Measurements from ENCODE around the gene USP38. TPM values are rescaled to one million over a fixed set of nuclear protein-coding genes. Genes with fewer than 3 reads are reported as not detected.

The USP38 gene
- total and polyA plus RNA-seq, 2 donors (not counting 3 experiments of a cell fraction or from before 2014, with no cell fraction given): 7.5 to 17.0 TPM

DNA sequence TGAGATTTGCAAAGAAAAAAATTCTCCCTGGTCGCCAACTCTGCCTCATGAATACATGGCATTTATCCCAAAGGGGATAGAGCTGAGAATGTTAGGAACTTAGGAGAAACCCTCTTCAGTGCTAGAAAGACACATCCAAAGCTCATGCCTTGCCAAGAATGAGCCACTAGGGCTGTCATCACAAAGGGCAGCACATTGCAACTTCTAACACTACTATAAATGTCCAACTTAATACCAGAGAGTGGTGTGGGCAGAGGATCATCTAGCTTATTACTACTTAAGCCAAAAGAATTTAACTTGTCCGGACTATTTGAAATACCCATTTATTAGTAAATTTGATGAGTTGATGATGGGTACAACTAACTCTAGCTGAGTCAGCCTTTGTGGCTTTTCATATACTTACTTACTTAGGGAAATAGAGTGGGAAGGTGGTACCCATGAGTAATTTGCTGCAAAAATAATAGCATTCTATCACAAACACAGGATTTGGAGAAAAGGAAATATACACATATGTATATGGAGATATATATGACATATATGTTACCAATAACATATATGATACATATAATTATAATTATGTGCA is 85.6 kb downstream of the USP38 start:
- no TSS peak for BruUV-seq (replicated peaks)
- Histone ChIP-seq H2AFZ (ENCODE audit: low read depth, low read length) (no peak overlapping the region), H3K4me1 (ENCODE audit: control insufficient read depth, extremely low read depth, insufficient read depth, low read length) (no peaks in the 10 kb centered on the region), H3K79me2 (ENCODE audit: control insufficient read depth, insufficient read depth, low read length) (no peaks in the 10 kb centered on the region), H3K36me3 (ENCODE audit: control insufficient read depth in 2 of 2, extremely low read depth in 1 of 2, insufficient read depth in 2 of 2, low read length in 2 of 2) (no peaks in the 10 kb centered on the region), H3K4me2 (ENCODE audit: insufficient read depth, low read length) (no peak overlapping the region), H3K9ac (replicated peaks; ENCODE audit: extremely low read depth, insufficient read depth, low read length) (no peak overlapping the region), H3K4me3 (replicated peaks in 1 of 3; ENCODE audit: insufficient read depth in 1 of 3, low read depth in 1 of 3, low read length in 3 of 3) (no peak overlapping the region), H3K9me3 (replicated peaks; ENCODE audit: control insufficient read depth, insufficient read depth, low read length) (no peaks in the 10 kb centered on the region), H3K9me1 (replicated peaks; ENCODE audit: control insufficient read depth, extremely low read depth, insufficient read depth, low read length) (no peaks in the 10 kb centered on the region), H4K20me1 (replicated peaks; ENCODE audit: control insufficient read depth, extremely low read depth, insufficient read depth, low read length) (no peaks in the 10 kb centered on the region), H3K27ac (ENCODE audit: insufficient read depth, low read depth, low read length) (no peak overlapping the region), H3K27me3 (ENCODE audit: control insufficient read depth in 2 of 2, insufficient read depth in 2 of 2, low read length in 2 of 2) (no peaks in the 10 kb centered on the region)
- ChIA-PET POLR2A (no interaction called here), CTCF (interaction anchor here (0.5 kb wide), 1 partner anchor 680 kb away, joined by 3 read pairs; no protein-coding TSS in a partner anchor)
- dilution Hi-C loops (cut with MboI; ENCODE audit: extremely low pct_ligation_motif_present, low sequenced_read_pairs) (no loop called here), intact Hi-C loops (cut with micrococcal nuclease) (no loop called here)
- TF ChIP-seq GATA2 (IDR thresholded peaks at IDR 0.05; ENCODE audit: insufficient read depth, insufficient read length, low read depth, low read length) (no peak), MYC (IDR thresholded peaks at IDR 0.05; ENCODE audit: low read depth, low read length) (no peak), EZH2 (IDR thresholded peaks at IDR 0.05; ENCODE audit: borderline replicate concordance, low read depth, low read length, severe bottlenecking) (no peak), POLR2A (IDR thresholded peaks at IDR 0.05; ENCODE audit: low read depth, low read length) (no peak), FOS (IDR thresholded peaks at IDR 0.05; ENCODE audit: borderline replicate concordance, insufficient read depth, low read length) (no peak), JUN (IDR thresholded peaks at IDR 0.05; ENCODE audit: borderline replicate concordance, insufficient read depth, insufficient read length, low read depth) (no peak), POLR2AphosphoS5 (IDR thresholded peaks at IDR 0.05; ENCODE audit: insufficient read depth, low read depth, low read length) (no peak)
- TF ChIP-seq, protein P1, sequence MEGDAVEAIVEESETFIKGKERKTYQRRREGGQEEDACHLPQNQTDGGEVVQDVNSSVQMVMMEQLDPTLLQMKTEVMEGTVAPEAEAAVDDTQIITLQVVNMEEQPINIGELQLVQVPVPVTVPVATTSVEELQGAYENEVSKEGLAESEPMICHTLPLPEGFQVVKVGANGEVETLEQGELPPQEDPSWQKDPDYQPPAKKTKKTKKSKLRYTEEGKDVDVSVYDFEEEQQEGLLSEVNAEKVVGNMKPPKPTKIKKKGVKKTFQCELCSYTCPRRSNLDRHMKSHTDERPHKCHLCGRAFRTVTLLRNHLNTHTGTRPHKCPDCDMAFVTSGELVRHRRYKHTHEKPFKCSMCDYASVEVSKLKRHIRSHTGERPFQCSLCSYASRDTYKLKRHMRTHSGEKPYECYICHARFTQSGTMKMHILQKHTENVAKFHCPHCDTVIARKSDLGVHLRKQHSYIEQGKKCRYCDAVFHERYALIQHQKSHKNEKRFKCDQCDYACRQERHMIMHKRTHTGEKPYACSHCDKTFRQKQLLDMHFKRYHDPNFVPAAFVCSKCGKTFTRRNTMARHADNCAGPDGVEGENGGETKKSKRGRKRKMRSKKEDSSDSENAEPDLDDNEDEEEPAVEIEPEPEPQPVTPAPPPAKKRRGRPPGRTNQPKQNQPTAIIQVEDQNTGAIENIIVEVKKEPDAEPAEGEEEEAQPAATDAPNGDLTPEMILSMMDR (IDR thresholded peaks at IDR 0.05; ENCODE audit: extremely low read depth in 1 of 2, insufficient read depth in 1 of 2, low read depth in 1 of 2, low read length in 2 of 2): no peak
- TF ChIP-seq, protein P2, sequence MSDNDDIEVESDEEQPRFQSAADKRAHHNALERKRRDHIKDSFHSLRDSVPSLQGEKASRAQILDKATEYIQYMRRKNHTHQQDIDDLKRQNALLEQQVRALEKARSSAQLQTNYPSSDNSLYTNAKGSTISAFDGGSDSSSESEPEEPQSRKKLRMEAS (IDR thresholded peaks at IDR 0.05; ENCODE audit: insufficient read depth, insufficient read length): no peak
- DNase-seq (ENCODE audit: low read depth, low spot score) (no peak), FAIRE-seq (no peak)

Other genes with a start within 250 kb of the USP38 start
- 37.7 and 41.8 TPM in 2 replicates for gene GAB1, start 152.0 kb downstream of the USP38 start, total RNA-seq
- gene GAB1, start 152.0 kb downstream of the USP38 start, polyA plus RNA-seq: 8.3 and 9.3 TPM in 2 replicates